Astrocyte of the cerebellum (primary cell): ENCODE data around the gene GDI2.
"Not testable (repeated sequence)": the region's sequence is repeated elsewhere in the genome, so short reads cannot be mapped to it uniquely, and the experiment has no call there.

ENCODE experiments used
- DNase-seq: peaks from one replicate; pipeline ENCODE4 v3.0.0-alpha.2; 2011; ENCODE audit warnings: low read depth
- H3K4me3 ChIP-seq: 2 replicates; pipeline ENCODE4 v1.5.1; 2011; ENCODE audit warnings: mild to moderate bottlenecking, low read depth, low read length, moderate library complexity
- CTCF ChIP-seq: IDR thresholded peaks from 2 replicates; pipeline ENCODE4 v1.5.1; 2012; ENCODE audit warnings: low read length, low read depth, moderate library complexity, mild to moderate bottlenecking; ENCODE audit errors: missing control alignments
- in situ Hi-C: cut with HindIII; loops from 2 replicates; pipeline ENCODE4 v1.10.0; 2017; ENCODE audit warnings: low sequenced_read_pairs

Gene GDI2

GRCh38 chr10:5814110-5815107 is 1.2 kb upstream of the GDI2 start:
- H3K4me3 ChIP-seq = peak overlapping the region; percentile 90
- no peak for DNase-seq
- no peak for TF ChIP-seq CTCF
- in situ Hi-C loops = loop anchor here (5.0 kb wide), 1 partner anchor 63 kb away; no protein-coding TSS in a partner anchor

GRCh38 chr10:5813091-5813340 is 218 bp downstream of the GDI2 start:
- peak overlapping the region; percentile 90 for H3K4me3 ChIP-seq
- no peak for TF ChIP-seq CTCF
- in situ Hi-C loops = loop anchor here (5.0 kb wide), 1 partner anchor 64 kb away; no protein-coding TSS in a partner anchor
- DNase-seq = no peak

- in situ Hi-C loops = loop anchor here (5.0 kb wide), 1 partner anchor 65 kb away; no protein-coding TSS in a partner anchor
- TF ChIP-seq CTCF = no peak
- H3K4me3 ChIP-seq = peak overlapping the region; percentile 90
- no peak for DNase-seq
Measured at GRCh38 chr10:5812283-5813090, 747 bp downstream of the GDI2 start.

- DNase-seq = peak; percentile 69
- in situ Hi-C loops = loop anchor here (5.0 kb wide), 1 partner anchor 66 kb away; no protein-coding TSS in a partner anchor
- TF ChIP-seq CTCF = no peak
Measured at GRCh38 chr10:5811387-5811821, 1.8 kb downstream of the GDI2 start.

DNA sequence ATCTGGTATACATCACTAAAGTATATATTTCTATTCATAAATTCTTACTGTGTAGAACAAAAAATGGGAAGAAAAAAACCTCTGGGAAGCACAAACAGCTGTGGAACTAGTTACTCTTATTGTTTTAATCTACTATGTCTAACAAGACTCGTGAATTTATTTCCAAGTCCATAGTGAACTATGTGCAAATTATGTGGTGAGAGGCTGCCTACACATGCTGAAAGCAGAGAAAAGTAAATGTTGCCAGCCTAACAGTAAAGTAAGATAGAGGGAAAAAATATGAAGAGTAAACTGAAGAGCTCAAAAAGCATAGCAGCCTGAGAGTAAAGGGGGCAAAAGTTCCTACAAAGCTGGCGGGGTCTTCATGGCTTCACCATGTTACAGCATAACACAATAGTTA is 3.0 kb downstream of the GDI2 start:
- no peak for TF ChIP-seq CTCF
- H3K4me3 ChIP-seq = no peak overlapping the region
- no peak for DNase-seq
- in situ Hi-C loops = loop anchor here (5.0 kb wide), 1 partner anchor 67 kb away; no protein-coding TSS in a partner anchor

More at GRCh38 chr10:5811387-5811821, 1.8 kb downstream of the GDI2 start:
- H3K4me3 ChIP-seq = peak overlapping the region; percentile 90

- DNase-seq = no peak
- H3K4me3 ChIP-seq = peak overlapping the region; percentile 9
- TF ChIP-seq CTCF = no peak
- in situ Hi-C loops = loop anchor here (5.0 kb wide), 1 partner anchor 68 kb away; no protein-coding TSS in a partner anchor
Measured at GRCh38 chr10:5809527-5810154, 3.6 kb downstream of the GDI2 start.

DNA sequence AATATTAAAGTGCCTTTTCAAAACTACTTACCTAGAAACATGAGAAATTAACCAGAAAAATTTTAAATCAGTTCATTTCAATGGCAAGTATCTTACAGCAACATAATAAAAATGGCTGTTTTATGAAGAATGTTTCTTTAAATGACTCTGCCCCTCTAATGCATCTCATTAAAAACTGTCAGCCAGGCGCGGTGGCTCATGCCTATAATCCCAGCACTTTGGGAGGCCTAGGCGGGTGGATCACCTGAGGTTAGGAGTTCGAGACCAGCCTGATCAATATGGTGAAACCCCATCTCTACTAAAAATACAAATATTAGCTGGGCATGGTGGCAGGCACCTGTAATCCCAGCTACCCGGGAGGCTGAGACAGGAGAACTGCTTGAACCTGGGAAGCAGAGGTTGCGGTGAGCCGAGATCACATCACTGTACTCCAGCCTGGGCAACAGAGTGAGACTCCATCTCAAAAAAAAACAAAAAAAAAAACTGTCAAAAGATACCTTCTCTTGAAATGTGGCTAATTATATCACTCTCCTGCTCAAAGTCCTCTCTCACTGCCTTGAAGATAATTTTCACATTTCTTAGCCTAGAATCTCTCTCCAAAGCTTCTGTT is 4.3 kb downstream of the GDI2 start:
- in situ Hi-C loops, DNase-seq, H3K4me3 ChIP-seq: not testable (repeated sequence)
